ENCODE results near the gene G6PC1.
"Not testable (repeated sequence)": the region's sequence is repeated elsewhere in the genome, so short reads cannot be mapped to it uniquely, and the experiment has no call there.

Gene G6PC1

DNA sequence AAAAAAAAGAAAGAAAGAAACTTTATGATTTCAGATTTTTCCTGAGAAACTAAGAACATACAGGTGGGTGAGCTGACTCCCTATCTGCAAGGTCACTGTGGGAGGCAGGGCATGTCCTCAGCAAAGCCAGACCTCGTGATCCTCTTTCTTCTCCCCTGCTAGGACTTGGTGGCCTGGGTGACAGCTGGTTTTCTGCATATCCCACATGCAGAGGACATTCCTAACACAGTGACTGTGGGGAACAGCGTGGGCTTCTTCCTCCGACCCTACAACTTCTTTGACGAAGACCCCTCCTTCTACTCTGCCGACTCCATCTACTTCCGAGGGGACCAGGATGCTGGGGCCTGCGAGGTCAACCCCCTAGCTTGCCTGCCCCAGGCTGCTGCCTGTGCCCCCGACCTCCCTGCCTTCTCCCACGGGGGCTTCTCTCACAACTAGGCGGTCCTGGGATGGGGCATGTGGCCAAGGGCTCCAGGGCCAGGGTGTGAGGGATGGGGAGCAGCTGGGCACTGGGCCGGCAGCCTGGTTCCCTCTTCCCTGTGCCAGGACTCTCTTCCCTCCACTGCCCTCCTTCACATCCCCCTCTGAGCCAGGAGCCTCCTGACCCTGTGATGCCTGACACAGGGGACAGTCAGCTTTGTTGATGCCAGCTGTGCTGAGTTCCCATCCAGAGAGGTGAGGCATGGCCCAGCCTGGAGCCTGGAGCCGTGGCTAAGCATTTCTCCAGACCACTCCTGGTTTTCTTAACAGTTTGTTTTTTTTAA, 26.5 kb upstream of the G6PC1 start:
- DNase-seq: not testable (repeated sequence)

GRCh38 chr17:42877037-42877436, 23.6 kb upstream of the G6PC1 start:
- DNase-seq: no peak

DNA sequence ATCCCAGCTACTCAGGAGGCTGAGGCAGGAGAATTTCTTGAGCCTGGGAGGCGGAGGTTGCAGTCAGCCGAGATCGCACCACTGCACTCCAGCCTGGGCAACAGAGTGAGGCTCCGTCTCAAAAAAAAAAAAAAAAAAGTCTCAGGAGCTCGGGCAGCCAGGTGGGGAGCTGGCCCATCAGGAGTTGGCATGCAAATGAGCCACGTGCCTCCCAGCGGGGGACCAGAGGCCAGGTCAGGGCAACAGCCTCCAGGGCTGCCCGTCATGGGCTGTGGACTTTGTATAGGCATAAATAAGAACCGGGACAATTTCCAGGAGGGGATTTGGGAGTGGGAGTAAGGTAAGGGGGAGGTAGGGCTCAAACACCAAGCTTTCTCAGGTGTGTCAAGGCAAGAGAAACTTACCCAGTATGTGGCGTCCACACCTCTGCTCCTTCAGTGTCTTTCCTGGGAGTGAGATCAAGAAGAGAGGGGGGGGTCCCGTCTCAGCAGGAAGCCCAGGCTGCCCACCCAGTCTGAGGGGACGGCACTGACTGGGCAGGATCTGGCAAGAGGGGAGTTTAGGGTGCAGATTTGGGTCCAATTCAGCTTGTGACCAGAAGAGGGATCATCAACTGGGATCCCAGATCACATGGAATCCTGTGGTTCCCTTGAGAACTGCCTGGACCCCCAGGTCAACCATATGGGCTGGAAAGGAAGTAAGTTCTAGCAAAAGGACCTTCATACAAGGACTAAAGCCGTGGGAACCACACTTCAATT, 22.3 kb upstream of the G6PC1 start:
- DNase-seq: no peak

GRCh38 chr17:42878924-42879595, 21.5 kb upstream of the G6PC1 start:
- DNase-seq: no peak

- DNase-seq: no peak
These were observed 21.0 kb upstream of the G6PC1 start for GRCh38 chr17:42879596-42879985.

DNA sequence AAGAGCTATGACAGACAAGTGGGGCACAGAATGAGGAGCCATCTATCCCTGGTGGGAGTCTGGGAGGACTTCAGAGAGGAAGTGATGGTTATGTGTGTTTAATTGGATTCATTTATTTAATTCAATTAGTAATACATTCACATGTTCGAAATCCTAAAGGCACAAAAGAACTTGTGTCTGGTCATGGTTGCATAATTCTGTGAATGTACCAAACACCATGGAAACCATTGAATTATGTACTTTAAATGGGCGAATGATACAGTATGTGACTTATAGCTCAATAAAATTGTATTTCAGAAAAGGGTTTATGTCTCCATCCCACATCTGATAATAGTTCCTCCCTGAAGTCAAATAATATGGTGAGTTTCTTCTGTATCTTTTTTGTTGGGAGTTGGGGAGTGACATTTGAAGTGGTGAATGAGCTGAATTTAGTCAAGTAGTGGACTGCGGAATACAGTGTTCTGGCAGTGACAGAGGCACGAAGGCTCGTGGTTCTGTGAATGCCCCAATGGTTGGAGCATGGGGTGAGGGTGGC, 19.8 kb upstream of the G6PC1 start:
- DNase-seq: no peak

DNA sequence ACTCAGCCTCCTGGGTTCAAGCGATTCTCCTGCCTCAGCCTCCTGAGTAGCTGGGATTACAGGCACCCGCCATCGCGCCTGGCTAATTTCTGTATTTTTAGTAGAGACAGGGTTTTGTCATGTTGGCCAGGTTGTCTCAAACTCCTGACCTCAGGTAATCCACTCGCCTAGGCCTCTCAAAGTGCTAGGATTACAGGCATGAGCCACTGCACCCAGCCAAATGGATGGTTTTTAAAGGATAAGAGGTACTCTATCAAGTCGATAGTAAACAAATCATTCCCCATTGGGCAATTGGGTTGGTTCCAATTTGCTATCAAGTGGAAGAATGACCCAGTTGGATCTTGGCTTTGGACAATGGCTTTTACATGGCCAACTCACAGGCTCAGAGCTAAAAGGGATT, 18.9 kb upstream of the G6PC1 start:
- not testable (repeated sequence) for DNase-seq

- DNase-seq: no peak
These were observed 18.4 kb upstream of the G6PC1 start for GRCh38 chr17:42882166-42882565.

GRCh38 chr17:42883802-42884558, 16.6 kb upstream of the G6PC1 start:
- DNase-seq: no peak

GRCh38 chr17:42885806-42886205, 14.8 kb upstream of the G6PC1 start:
- DNase-seq: not testable (repeated sequence)

DNA sequence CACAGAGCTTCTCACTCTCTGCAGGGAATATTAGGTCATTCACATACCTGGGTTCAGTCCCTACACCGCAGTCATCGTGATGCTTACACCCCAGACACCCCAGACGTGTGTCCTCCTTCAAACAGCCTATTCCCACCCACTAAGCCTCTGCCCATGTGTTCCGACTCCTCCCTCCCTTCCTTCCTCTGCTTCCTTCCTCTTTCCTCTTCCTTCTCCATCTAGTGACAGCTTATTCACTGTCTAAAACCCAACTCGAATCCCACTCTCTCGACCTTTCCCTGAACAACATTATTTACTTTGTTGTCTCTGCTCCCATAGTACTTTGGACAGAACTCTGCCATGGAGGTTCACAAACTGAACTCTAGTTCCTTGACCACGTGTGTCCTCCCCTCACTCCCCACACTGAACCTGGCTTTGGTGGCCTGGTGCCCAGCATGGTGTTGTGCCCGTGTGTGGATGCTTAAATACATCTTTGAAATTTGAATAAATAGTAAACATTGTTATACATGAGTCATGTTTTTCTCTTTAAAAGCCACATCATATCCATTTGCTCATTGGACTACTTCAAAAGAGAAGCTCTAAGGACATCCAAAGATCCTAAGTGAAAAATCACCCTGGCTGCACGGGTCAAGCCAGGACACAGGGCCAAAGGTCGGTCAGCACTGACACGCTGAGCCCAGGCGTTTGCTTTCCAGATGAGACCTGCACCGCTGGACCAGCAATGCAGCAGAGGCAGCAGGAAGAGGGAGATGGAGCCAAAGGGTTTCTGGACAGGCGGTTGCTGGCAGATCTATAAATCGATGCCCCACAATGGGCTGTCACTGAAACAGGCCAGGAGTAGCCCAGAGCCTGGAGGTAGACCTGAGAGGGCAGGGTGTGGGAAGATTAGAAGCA, 14.1 kb upstream of the G6PC1 start:
- no peak for DNase-seq

DNA sequence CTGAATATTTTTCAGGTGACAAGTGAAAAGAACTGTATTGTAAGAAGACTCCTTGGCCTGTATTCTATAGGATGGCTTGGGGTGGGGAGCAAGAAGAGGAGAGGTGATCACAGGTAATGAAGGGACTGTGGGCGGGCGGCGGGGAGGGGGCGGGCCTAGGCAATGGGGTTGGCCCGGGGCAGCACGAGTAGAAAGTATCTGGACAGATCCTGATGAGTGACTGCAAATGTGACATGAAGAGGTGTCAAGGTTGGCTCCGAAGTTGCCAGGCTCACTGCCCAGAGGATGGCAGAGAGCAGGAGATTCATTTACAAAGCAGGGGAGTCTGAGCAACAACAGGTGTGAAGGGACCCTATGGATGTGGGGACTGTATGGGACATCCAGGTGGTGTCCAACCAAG, 10.8 kb upstream of the G6PC1 start:
- no peak for DNase-seq

- DNase-seq: no peak
These were observed 9.0 kb upstream of the G6PC1 start for GRCh38 chr17:42891539-42892152.

GRCh38 chr17:42893359-42893758, 7.2 kb upstream of the G6PC1 start:
- DNase-seq: no peak

- no peak for DNase-seq
These were observed 6.1 kb upstream of the G6PC1 start for GRCh38 chr17:42894283-42895184.

GRCh38 chr17:42895185-42895555, 5.4 kb upstream of the G6PC1 start:
- DNase-seq: no peak

DNA sequence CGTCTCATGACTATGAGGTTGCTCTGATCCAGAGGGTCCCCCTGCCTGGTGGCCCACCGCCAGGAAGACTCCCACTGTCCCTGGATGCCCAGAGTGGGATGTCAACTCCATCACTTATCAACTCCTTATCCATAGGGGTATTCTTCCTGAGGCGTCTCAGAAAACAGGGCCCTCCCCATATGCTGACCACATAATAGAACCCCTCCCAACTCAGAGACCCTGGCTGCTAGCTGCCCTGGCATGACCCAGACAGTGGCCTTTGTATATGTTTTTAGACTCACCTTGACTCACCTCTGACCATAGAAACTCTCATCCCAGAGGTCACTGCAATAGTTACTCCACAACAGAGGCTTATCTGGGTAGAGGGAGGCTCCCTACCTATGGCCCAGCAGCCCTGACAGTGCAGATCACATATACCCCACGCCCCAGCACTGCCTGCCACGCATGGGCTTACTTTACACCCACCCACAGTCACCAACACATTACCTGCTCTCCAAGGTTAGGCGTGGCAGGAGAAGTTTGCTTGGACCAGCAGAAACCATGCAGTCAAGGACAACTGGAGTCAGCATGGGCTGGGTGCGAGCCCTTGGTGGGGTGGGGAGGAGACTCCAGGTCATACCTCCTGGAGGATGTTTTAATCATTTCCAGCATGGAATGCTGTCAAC, 2.3 kb upstream of the G6PC1 start:
- no peak for DNase-seq

DNA sequence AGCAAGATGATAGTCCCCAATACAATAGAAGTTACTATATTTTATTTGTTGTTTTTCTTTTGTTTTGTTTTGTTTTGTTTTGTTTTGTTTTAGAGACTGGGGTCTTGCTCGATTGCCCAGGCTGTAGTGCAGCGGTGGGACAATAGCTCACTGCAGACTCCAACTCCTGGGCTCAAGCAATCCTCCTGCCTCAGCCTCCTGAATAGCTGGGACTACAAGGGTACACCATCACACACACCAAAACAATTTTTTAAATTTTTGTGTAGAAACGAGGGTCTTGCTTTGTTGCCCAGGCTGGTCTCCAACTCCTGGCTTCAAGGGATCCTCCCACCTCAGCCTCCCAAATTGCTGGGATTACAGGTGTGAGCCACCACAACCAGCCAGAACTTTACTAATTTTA, 618 bp upstream of the G6PC1 start:
- DNase-seq: not testable (repeated sequence)

GRCh38 chr17:42901535-42902229, 1.1 kb downstream of the G6PC1 start:
- DNase-seq: no peak
